ENCODE measurements around the gene ARMC5.
"Not testable (repeated sequence)": the region's sequence is repeated elsewhere in the genome, so short reads cannot be mapped to it uniquely, and the experiment has no call there.

The ARMC5 gene, protein sequence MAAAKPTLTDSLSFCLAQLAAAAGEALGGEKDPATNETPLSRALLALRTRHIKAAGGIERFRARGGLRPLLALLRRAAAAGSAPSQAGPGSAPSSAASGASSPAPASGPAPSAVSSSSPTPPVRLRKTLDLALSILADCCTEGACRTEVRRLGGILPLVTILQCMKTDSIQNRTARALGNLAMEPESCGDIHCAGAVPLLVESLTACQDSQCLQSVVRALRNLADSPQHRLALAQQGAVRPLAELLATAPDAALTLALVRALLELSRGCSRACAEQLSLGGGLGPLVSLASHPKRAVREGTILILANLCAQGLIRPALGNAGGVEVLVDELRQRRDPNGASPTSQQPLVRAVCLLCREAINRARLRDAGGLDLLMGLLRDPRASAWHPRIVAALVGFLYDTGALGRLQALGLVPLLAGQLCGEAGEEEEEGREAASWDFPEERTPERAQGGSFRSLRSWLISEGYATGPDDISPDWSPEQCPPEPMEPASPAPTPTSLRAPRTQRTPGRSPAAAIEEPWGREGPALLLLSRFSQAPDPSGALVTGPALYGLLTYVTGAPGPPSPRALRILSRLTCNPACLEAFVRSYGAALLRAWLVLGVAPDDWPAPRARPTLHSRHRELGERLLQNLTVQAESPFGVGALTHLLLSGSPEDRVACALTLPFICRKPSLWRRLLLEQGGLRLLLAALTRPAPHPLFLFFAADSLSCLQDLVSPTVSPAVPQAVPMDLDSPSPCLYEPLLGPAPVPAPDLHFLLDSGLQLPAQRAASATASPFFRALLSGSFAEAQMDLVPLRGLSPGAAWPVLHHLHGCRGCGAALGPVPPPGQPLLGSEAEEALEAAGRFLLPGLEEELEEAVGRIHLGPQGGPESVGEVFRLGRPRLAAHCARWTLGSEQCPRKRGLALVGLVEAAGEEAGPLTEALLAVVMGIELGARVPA

DNA sequence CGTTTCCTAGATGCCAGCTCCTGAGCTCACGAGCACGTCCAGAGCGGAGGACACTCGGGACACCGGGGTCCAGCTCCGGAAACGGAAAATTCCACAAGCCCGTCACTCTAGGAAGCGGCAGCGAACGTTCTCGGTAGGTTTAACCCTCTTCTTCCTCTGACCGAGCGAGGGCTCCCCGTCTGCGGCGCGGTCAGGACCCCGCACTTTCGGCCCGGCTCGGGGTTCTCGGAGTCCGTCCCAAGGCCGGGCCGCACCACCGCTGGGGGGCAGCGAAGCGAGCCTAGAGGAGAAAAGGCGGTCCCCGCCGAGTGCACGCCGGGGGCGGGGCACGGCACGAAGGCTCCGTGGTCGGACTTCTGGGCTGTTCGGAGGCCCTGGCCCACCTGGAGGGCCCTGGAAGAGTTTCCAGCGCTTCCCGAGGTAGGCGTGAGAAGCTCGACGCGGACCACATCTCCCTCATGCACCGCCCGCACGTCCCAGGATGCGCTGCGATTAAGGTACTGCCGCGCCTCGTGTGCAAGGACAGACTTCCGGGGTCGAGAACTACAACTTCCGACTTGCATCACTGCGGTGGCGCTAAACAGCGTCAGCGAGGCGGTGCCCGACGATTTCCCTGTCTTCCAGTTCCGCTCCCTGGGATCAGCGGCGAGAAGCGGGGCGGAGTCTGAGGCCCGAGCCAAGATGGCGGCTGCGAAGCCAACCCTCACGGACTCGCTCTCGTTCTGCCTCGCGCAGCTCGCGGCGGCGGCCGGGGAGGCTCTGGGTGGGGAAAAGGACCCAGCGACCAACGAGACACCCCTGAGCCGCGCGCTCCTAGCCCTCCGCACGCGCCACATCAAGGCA, at the start of gene ARMC5:
Gene ARMC5, plus strand, starts transcription at position 658 of the 843 bp plus-strand sequence. Its CDS starts 24 bp downstream, at position 682.
- DNase-seq (ENCODE audit: low read depth) = peak; percentile 98

DNA sequence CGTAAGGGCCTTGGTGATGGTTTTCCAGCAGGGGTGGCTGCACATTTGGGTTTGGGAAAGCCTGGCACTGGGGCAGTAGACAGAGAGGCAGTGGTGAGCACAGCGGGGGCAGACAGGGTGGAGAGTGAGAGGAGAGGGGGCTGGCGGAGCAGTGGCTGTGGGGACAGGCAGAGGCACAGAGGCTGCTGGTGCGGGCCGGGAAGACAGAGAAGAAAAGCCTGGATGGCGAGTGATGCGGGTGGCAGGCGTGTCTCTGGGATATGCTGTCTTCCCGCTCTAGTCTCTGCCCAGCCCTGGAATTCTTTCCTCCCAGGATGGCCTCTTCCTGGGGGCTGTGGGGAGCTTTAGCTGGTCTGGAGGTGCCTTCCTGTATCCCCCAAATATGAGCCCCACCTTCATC, 49.2 kb upstream of the ARMC5 start:
- DNase-seq (ENCODE audit: low read depth) = no peak

DNA sequence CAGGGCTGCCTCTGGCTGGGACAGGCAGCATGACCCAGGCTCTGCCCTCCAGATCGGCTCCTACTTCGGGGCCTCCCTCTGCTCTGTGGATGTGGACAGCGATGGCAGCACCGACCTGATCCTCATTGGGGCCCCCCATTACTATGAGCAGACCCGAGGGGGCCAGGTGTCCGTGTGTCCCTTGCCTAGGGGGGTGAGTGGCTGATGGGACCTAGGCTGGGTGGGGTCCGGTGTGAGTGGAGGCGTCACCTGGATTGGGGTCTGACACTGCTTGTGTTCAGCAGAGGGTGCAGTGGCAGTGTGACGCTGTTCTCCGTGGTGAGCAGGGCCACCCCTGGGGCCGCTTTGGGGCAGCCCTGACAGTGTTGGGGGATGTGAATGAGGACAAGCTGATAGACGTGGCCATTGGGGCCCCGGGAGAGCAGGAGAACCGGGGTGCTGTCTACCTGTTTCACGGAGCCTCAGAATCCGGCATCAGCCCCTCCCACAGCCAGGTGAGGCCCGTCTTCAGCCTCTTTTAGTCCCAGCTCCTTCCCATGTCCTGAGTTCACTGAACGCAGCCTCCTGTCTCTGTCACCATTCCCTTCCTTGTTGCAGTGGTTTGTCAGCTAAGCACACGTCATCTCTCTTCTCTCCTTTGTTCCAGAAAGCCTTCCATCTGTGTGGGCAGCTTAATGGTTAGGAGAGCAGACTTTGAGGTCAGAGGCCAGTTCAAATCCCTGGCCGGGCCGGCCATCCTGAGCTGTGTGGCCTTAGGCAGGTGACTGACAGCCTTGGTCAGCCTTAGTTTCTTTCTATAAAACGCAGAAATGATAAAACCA, 48.1 kb upstream of the ARMC5 start:
- DNase-seq (ENCODE audit: low read depth) = no peak

DNA sequence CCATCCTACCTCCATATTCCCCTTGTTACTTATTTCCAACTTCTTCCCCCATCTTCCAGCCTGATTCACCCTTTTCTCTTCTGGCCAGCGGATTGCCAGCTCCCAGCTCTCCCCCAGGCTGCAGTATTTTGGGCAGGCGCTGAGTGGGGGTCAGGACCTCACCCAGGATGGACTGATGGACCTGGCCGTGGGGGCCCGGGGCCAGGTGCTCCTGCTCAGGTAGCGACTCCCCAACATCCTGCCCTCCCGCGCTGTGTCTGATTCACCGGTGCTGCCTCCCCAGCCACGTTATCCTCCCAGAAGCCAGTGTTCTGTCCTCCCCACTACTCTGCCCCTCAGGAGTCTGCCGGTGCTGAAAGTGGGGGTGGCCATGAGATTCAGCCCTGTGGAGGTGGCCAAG, 46.6 kb upstream of the ARMC5 start:
- no peak for DNase-seq (ENCODE audit: low read depth)

DNA sequence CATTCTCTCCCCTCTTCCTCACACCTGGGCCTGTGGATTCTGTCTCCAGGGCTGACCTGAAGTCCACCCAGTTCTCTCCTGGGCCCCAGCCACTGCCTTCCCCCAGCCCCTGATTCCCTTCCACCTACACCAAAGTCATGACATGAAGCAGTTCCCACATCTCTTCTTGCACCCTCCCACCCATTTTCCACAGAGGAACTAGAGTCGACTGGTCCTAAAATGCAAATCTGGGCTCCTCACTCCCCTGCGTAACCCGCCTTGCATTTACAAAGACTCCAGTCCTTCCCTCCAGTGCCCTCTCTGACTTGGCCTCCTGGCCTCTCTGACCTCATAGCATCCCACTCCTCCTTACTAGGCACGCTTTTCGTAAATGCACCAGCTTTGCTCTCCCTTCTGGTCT, 45.9 kb upstream of the ARMC5 start:
- DNase-seq (ENCODE audit: low read depth) = no peak

DNA sequence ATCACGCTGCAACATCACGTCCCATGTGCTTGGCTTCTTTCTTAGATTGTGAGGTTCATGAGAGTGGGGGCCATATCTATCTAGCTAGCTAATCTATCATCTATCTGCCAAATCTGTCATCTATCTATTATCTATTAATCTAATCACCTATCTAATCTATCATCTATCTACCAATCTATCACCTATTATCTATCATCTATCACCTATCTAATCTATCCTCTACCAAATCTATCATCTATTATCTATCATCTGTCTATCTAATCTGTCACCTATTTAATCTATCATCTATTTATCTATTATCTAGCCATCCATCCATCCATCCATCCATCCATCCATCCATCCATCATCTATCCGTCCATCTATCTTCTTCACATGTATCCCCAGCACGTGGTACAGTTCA, 45.4 kb upstream of the ARMC5 start:
- DNase-seq (ENCODE audit: low read depth) = no peak

DNA sequence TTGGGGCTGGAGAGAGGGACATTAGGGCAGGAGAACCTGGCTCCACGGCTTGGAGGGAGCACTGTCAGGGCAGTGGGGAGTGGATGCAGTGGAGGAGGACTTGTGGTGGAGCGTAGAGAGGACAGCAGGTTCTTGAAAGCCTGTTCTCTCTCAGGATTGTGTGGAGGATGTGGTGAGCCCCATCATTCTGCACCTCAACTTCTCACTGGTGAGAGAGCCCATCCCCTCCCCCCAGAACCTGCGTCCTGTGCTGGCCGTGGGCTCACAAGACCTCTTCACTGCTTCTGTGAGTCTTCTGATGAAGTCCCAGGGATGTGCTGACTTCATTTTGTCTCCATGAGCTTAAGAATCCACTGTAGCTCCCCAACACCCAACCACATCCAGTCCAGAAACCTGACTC, 44.6 kb upstream of the ARMC5 start:
- DNase-seq (ENCODE audit: low read depth) = no peak

DNA sequence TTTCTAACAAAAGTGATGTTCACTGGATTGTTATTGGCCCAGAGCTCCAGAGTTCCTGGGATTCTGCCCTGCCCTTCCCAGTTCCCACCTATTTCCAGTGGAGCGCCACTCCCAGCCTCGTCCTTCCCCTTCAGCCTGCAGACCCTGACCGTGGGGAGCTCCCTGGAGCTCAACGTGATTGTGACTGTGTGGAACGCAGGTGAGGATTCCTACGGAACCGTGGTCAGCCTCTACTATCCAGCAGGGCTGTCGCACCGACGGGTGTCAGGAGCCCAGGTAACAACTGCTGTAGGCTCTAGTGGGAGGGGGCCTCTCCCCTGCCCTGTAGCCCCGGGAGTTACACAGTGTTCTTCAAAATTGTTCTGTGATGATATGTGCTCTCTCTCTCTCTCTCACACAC, 42.9 kb upstream of the ARMC5 start:
- DNase-seq (ENCODE audit: low read depth) = no peak

DNA sequence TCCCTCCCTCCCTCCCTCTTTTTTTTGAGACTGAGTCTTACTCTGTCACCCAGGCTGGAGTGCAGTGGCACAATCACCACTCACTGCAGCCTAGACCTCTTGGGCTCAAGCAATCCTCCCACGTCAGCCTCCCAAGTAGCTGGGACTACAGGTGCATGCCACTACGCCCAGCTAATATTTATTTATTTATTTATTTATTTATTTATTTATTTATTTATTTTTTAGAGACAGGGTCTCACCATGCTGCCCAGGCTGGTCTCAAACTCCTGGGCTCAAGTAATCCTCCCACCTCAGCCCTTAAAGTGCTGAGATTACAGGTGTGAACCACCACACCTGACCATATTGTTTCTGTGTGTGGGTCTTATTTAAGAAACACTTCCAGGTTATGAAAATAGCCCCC, 42.3 kb upstream of the ARMC5 start:
- DNase-seq (ENCODE audit: low read depth) = not testable (repeated sequence)

DNA sequence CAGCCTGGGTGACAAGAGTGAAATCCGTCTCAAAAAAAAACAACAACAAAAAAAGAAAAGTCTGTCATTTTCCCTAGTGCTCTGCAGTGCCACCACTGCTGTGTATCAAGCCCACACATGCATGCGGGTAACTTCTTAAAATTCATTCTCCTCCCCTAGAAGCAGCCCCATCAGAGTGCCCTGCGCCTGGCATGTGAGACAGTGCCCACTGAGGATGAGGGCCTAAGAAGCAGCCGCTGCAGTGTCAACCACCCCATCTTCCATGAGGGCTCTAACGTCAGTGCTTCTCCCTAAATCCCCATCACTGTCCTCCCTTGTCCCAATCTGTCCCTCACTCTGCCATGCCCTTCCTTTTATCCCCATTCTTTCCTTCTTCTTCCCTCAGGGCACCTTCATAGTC, 41.4 kb upstream of the ARMC5 start:
- no peak for DNase-seq (ENCODE audit: low read depth)

DNA sequence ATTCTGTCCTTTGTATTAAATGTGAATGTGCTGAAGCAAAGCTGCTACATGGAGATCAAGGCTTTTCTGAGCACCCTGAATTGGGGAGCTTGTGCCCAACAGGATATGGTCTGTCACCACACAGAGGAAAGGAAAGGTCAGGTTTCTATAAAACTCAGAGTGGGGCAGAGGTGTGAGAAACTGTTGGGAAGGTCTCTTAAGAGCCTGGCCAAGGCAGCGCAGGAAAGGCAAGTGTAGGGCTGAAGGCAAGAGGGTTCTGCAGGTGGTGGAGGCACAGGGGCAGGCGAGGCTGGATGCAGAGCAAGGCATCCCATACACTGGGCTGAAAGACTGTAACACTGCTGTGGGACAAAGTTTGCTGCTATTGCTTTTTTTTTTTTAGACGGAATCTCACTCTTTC, 39.3 kb upstream of the ARMC5 start:
- DNase-seq (ENCODE audit: low read depth) = no peak

DNA sequence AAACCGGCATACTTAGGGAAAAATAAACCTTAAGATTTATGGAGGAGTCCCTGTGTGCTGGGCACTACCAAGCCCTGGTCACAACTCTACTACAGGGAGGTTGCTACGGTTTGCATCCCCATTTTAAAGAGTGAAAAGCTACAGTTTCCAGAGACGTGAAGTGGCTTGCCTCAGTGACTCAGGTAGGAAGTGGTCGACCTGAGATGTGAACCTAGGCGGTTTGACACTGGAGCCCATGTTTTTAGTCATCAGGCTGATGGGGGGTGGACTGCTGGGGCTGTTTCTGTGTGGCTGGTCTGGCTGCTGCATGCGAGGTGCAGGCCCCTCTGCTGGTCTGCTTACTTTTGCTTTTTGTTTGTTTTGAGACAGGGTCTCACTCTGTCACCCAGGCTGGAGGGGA, 37.7 kb upstream of the ARMC5 start:
- DNase-seq (ENCODE audit: low read depth) = no peak

DNA sequence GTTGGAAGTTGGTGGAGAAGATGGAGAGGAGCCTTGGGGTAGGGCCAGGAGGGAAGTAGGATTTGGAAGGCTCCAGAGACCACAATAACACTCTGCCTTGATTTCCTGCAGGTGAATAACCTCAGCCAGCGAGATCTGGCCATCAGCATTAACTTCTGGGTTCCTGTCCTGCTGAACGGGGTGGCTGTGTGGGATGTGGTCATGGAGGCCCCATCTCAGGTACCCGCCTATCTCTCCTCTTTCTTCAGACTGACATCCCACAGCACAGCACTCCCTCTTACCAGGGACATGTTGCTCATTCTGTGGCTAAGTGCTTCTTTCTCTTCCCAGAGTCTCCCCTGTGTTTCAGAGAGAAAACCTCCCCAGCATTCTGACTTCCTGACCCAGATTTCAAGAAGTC, 36.1 kb upstream of the ARMC5 start:
- DNase-seq (ENCODE audit: low read depth) = no peak

DNA sequence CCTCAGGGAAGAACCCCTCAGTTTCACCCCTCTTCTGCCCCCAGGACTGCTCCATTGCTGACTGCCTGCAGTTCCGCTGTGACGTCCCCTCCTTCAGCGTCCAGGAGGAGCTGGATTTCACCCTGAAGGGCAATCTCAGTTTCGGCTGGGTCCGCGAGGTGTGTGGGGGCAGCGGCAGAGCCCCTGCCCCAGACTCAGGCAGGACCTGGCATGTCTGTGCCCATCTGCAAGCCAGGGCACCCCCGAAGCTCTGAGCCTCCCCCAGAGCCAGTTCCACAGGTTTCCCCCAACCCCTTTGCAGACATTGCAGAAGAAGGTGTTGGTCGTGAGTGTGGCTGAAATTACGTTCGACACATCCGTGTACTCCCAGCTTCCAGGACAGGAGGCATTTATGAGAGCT, 35.5 kb upstream of the ARMC5 start:
- DNase-seq (ENCODE audit: low read depth) = no peak

DNA sequence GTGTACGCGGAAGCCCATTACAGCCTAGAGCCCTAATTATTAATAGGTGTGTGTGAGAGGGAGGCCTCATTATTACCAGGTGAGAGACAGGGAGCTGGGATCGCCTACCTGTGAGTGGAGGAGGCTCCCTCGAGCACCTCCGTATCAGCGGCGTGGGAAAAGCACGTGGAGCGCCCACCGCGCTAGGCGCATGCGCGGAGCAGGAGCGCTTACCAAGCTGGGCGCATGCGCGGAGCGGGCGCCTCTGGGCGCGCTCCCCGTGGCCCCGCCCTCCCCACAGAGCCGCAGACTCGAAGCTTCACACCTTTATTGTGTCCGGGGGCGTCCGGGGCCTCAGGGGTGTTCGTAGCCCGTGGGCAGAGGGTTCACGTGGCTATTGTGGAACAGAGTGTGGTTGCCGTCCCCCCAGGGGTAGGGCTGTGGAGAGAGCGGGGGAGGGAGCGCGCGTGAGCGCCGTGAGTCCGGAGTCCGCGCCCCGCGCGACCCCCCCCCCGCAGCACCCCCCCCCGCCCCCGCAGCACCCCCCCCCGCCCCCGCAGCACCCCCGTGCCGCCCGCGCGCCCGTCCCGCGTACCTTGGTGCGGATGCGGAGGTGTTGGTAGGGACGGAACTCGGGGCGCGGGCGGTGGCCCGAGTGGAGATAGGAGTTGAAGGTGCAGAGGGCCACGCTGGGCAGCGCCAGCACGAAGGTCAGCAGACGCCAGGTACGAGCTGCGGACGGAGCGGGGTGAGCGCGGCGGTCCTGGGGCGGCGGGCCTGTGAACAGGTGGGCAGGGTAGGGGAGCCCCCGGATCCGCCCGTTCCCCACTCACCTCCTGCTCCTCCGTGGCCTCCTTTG, 31.6 kb upstream of the ARMC5 start:
- DNase-seq (ENCODE audit: low read depth) = no peak

DNA sequence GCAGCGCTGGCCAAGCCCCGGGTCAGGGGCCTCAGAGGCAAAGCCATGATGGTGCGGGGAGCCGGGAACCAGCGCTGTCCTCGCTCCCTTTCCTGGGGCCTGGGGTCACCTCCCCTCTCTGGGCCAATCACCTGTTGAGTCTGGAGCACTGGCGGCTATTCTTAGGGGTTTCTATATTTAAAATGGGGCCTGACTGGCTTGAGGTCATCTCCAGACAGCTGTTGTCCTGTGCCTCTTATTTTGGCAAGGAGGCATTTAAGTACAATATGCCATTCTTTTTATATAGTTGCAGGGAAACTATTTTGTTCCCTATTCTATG, 31.1 kb upstream of the ARMC5 start, which contains the start of gene COX6A2:
Gene COX6A2, minus strand, starts transcription at position 82 of the 319 bp plus-strand sequence. Its CDS starts 35 bp downstream, at position 47.
- DNase-seq (ENCODE audit: low read depth) = no peak

DNA sequence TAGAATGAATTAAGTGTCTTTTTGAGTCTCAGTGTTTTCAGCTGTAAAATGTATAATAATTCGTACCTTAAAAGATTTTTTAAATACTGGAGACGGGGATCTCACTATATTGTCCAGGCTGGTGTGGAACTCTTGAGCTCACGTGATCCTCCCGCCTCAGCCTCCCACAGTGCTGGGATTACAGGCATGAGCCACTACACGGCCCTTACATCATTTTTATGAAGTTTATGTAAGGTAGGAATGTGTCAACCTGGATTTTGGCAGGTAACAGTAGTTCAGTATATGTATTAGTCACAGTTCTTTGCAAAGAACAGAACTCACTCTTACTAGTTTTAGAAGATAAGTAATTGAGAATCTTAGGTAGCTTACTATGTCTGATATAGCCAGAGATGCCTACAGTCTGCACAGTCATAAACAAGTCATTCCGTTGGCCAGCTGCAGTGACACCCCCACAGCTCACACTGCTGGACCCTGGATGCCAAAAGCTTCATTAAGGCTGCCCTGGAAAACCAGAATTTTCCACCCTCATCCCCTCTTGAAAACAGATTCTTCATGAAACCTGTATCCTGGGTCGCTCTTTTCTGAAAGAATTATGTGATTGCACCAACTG, 30.6 kb upstream of the ARMC5 start:
- no peak for DNase-seq (ENCODE audit: low read depth)

DNA sequence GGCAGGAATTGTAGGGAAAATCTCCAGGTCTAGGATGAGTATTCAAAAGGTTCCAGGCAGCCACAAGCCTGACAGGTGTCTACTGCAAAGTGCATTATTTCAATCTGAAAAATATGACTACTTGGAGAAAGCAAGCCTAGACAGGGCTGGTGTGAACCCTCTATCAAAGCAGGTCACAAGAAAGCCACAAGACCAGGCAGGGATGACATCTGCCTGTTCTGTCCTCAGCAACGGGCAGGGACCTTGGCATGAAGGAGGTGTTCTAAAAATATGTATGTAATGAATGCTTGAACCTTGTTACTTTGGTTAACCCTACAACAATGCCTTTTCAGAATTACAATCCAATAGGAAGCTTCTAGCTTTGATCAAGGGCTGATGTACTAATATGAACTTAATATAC, 30.0 kb upstream of the ARMC5 start:
- no peak for DNase-seq (ENCODE audit: low read depth)

DNA sequence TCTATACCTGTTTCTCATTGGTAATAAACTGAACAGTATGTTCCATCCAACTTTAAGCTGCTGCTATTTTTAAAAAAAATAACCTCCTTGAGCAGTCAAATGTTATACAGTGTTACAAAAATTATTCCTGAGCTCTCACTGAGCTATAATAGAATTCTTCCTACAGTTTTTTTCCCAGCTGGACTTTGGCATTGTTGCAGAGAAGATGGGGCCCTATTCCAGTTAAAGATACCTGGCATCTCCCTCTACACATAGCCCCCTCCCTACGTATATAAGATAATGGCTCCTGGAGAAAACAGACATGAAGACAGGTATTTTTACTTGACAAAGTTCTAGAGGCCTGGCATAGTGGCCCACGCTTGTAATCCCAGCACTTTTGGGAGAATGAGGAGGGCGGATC, 29.5 kb upstream of the ARMC5 start:
- no peak for DNase-seq (ENCODE audit: low read depth)

All from amniotic epithelial cell (primary cell).